ENCODE results near the gene CCDC120.

DNA sequence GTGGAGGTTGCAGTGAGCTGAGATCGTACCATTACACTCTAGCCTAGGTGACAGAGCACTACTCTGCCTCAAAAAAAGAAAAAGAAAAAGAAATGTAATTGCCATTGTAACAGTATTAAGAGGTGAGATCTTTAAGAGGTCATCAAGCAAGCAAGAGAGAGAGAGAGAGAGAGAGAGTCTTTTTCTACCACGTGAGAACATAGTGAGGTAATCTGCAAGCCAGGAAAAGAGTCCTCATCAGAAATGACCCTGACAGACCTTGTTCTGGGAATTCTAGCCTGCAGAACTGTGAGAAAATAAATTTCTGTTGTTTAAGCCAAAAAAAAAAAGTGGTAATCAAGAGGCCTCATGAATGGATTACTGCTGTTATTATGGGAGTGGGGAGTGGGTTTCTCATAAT lies 49.8 kb downstream of the CCDC120 start:
- TF ChIP-seq POLR2AphosphoS5 (IDR thresholded peaks at IDR 0.05; ENCODE audit: low read depth, low read length) (no peak), SIN3A (IDR thresholded peaks at IDR 0.05; ENCODE audit: borderline replicate concordance, insufficient read depth, low read length) (no peak), TAF1 (IDR thresholded peaks at IDR 0.05; ENCODE audit: borderline replicate concordance, insufficient read depth, low read length) (no peak), FOXP2 (optimal IDR thresholded peaks at IDR 0.05; ENCODE audit: borderline replicate concordance, extremely low read depth, extremely low read length, insufficient read depth) (no peak)
- TF ChIP-seq, protein P1, sequence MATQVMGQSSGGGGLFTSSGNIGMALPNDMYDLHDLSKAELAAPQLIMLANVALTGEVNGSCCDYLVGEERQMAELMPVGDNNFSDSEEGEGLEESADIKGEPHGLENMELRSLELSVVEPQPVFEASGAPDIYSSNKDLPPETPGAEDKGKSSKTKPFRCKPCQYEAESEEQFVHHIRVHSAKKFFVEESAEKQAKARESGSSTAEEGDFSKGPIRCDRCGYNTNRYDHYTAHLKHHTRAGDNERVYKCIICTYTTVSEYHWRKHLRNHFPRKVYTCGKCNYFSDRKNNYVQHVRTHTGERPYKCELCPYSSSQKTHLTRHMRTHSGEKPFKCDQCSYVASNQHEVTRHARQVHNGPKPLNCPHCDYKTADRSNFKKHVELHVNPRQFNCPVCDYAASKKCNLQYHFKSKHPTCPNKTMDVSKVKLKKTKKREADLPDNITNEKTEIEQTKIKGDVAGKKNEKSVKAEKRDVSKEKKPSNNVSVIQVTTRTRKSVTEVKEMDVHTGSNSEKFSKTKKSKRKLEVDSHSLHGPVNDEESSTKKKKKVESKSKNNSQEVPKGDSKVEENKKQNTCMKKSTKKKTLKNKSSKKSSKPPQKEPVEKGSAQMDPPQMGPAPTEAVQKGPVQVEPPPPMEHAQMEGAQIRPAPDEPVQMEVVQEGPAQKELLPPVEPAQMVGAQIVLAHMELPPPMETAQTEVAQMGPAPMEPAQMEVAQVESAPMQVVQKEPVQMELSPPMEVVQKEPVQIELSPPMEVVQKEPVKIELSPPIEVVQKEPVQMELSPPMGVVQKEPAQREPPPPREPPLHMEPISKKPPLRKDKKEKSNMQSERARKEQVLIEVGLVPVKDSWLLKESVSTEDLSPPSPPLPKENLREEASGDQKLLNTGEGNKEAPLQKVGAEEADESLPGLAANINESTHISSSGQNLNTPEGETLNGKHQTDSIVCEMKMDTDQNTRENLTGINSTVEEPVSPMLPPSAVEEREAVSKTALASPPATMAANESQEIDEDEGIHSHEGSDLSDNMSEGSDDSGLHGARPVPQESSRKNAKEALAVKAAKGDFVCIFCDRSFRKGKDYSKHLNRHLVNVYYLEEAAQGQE (IDR thresholded peaks at IDR 0.05; ENCODE audit: insufficient read depth in 1 of 2, low read depth in 2 of 2, low read length in 2 of 2): no peak
